Activated CD4-positive, alpha-beta T cell treated with anti-CD3 and anti-CD28 coated beads for 36 hours (primary cell): ENCODE data around the gene GSG1. TPM values are rescaled to one million over a fixed set of nuclear protein-coding genes. Genes with fewer than 3 reads are reported as not detected.

ENCODE experiments used
- ATAC-seq: fragments of 200-7000 bp; cut with Tn5 transposase; one replicate; pipeline ENCODE4 v1.10.0; 2021; ENCODE audit warnings: mild to moderate bottlenecking, moderate library complexity
- CTCF ChIA-PET: fragments of 350-600 bp; sonication (Branson Sonifier 250); formaldehyde crosslinking; loops from one replicate; lab custom pipeline; 2021; ENCODE audit warnings: antibody characterized with exemption; lab: Charles Lee
- POLR2A ChIA-PET: fragments of 350-600 bp; sonication (Branson Sonifier 250); formaldehyde crosslinking; loops from one replicate; lab custom pipeline; 2021; ENCODE audit warnings: antibody characterized with exemption, inconsistent platforms; lab: Charles Lee
- DNase-seq: peaks from one replicate; pipeline ENCODE4 v3.0.0-alpha.2; 2020
- H3K27ac Mint-ChIP-seq: one replicate; pipeline ENCODE4 v1.8.0; 2021; ENCODE audit warnings: mixed read lengths
- H3K27me3 Mint-ChIP-seq: one replicate; pipeline ENCODE4 v1.8.0; 2021; ENCODE audit warnings: mixed read lengths
- H3K36me3 Mint-ChIP-seq: one replicate; pipeline ENCODE4 v1.8.0; 2021; ENCODE audit warnings: low read depth, mixed read lengths
- H3K4me1 Mint-ChIP-seq: one replicate; pipeline ENCODE4 v1.8.0; 2021; ENCODE audit warnings: mixed read lengths
- H3K4me3 Mint-ChIP-seq: one replicate; pipeline ENCODE4 v1.8.0; 2021; ENCODE audit warnings: mild to moderate bottlenecking, moderate library complexity, mixed read lengths
- H3K9me3 Mint-ChIP-seq: one replicate; pipeline ENCODE4 v1.8.0; 2021; ENCODE audit warnings: low read depth, mixed read lengths
- intact Hi-C, 2 experiments: fragments of 100-400 bp; cut with DNase I in 1 of 2; cut with micrococcal nuclease in 1 of 2; formaldehyde crosslinking; loops; one replicate each; pipeline versions ENCODE4 v1.14.2 to v1.15.1; 2022 to 2024; cut with DNase I, micrococcal nuclease
- total RNA-seq, 2 experiments: library from RNA; stranded (reverse); gene quantifications; one replicate each; pipeline ENCODE4 v1.2.3, GENCODE V29; 2021

Gene GSG1
- total RNA-seq, 2 experiments from 2014 or later: not detected

DNA sequence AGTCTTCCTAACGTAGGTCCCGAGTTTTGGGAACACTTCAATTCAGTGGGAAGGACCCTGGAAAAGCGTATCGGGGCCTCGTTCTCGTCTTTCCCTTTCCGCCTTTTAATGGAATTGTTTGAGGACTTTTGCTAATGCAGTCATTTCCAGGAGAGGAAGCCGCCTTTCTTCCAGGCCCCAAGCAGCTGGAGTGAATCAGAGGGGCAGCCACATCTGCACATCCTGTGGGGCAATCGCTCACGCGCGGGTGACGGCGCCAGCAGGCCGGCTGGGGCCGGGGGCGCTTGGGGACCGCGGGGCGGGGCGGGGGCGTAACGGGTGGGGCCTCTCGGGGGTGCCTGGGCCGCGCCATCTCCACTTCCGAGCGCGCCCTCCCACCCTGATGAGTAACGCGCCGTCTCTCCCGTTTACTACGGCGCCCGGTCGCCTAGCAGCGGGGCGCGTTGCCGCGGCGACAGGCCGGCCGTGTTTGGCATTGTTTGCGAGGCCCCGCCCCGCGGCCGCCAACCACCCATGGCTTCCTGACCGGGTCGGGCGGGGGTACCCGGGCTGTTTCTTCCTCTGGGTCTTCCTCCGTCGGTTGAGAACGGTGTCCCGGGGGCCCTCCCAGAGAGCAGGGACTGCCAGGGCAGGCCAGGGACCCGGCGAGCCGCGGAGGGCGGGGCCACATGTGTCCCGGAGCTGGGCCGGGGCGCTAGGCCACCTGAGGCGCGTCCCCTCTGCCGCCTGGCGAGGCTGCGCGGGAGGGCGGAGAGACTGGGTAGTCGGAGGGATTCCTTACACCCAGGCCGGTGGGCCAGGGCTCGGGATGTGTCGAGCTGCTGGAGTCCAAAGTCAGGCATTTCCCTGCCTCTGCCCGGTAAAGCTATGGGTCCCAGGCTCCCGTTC, 2.3 kb downstream of the GSG1 start:
- Mint-ChIP-seq H3K27ac (peak overlapping the region; percentile 72), H3K36me3 (no peaks in the 10 kb centered on the region), H3K4me3 (peak overlapping the region; percentile 63), H3K9me3 (no peaks in the 10 kb centered on the region), H3K27me3 (no peaks in the 10 kb centered on the region), H3K4me1 (peaks cover 58% of the 10 kb centered on the region)
- DNase-seq (peak; percentile 93), ATAC-seq (peak; percentile 70)
- POLR2A ChIA-PET: interaction anchor here (0.8 to 1.4 kb wide), 3 partner anchors 54 to 110 kb away, joined by 3 to 4 read pairs (median 4); no protein-coding TSS in a partner anchor
- intact Hi-C loops: loop anchor here (1.0 to 5.0 kb wide), 6 partner anchors 95 to 404 kb away; partner anchors contain the start of genes HEBP1 (in 2 of the 2), APOLD1 (in 1 of the 2), EMP1 (in 1 of the 2) and GPR19 (in 1 of the 2)
- CTCF ChIA-PET: interaction anchor here (0.6 to 6.0 kb wide), 8 partner anchors 14 to 484 kb away, joined by 3 to 145 read pairs (median 4); partner anchors contain the start of gene EMP1

DNA sequence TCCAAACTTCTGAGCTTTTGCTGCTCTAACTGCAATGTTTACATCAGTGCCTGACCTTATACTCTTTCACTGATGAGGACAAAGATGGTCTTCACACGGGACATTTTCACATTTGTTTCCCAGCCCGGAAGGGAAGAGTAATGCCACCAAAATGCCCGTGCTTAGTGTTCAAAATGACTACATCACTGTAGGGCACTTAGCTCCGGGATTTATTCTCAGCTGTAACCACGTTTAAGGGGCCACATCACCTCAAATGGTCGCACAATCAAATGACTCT, 2.9 kb downstream of the GSG1 start:
- ChIA-PET CTCF (interaction anchor here (0.5 to 6.0 kb wide), 9 partner anchors 13 to 1329 kb away, joined by 3 to 145 read pairs (median 3); partner anchors contain the start of genes EMP1 and FAM234B), POLR2A (interaction anchor here (0.8 kb wide), 1 partner anchor 111 kb away, joined by 4 read pairs; no protein-coding TSS in a partner anchor)
- ATAC-seq (no peak), DNase-seq (no peak)
- Mint-ChIP-seq H3K4me1 (peaks cover 58% of the 10 kb centered on the region), H3K9me3 (no peaks in the 10 kb centered on the region), H3K4me3 (peak overlapping the region; percentile 63), H3K36me3 (no peaks in the 10 kb centered on the region), H3K27ac (peak overlapping the region; percentile 72), H3K27me3 (no peaks in the 10 kb centered on the region)
- intact Hi-C loops: loop anchor here (5.0 kb wide), 3 partner anchors 203 to 403 kb away; partner anchors contain the start of genes APOLD1 (in 1 of the 2) and GPR19 (in 1 of the 2)

DNA sequence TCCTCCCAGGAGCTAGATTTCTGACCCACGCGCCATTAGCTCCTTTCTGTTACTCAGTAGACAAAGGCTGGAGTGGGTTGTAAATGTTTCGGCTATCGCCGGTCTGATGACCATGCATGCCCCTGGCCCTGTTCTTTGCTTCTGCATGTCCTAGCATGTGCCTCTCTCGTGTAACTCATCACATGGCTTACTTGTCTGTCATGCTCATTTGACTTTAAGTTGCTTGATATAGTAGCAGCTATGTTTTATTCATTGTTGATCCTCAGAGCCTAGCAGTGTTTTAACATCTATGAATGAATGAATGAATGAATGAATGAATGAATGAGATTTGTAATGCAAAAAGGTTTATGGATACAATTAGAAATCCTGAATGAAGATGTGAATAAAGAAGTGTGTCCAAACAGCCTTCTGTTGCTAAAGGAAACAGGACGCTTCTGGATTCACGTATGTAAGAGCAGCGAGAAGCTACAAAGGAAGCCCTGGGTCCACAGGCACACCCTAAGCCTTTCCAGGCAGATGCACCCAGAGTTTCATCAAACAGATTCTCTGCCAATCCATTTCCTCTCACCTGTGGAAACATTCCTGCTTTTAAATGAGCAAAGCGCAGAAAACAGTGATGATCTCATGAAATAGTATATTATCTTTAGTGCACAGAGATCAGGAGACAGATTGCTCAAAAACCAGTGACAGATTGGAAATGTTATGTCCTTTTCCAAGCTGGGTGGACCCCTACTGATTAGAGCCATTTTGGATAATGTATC, 3.4 kb downstream of the GSG1 start:
- H3K9me3 Mint-ChIP-seq: no peaks in the 10 kb centered on the region
- H3K4me1 Mint-ChIP-seq: peaks cover 58% of the 10 kb centered on the region
- DNase-seq (no peak), ATAC-seq (no peak)
- POLR2A ChIA-PET: no interaction called here
- peak overlapping the region; percentile 63 for H3K4me3 Mint-ChIP-seq
- CTCF ChIA-PET: interaction anchor here (0.5 to 6.0 kb wide), 12 partner anchors 13 to 1329 kb away, joined by 3 to 145 read pairs (median 3); partner anchors contain the start of genes EMP1 and FAM234B
- H3K36me3 Mint-ChIP-seq: no peaks in the 10 kb centered on the region
- intact Hi-C loops: loop anchor here (5.0 kb wide), 4 partner anchors 183 to 403 kb away; partner anchors contain the start of genes APOLD1 (in 1 of the 2) and GPR19 (in 1 of the 2)
- H3K27me3 Mint-ChIP-seq: no peaks in the 10 kb centered on the region
- peak overlapping the region; percentile 72 for H3K27ac Mint-ChIP-seq

DNA sequence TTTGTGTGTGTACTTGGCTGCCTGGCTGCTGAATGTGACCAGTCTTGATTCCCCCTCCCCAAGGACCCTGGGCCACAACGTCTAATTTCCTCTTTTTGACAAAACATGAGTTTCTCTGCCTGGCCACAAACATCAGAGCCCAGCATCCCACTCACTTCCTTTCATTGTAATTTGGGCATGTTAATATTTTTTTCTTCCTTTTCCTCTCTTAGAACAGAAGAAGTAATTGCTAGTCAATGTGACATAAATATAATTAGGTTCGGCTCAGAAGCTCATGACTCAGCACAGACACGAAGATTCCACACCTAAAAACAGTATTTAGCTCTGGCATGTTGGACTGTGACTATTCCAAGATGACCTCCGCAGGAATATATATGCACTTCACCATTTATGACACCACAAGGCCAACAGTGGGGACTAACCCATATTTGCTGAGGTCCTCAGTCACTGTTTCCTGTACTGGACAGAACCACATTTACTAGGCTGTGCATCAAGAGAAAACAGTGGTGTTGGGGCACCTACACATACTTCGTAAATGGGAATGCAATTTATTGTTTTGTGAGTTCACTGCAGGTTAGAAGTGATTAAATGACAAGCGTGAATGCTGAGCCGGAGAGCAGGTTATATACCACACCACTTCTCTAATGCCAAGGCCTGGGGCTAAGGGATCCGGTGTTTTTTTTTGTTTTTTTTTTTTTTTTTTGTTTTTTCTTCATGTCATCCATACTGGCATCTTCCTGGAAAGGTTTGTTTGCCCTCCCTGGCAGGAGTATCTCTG, 4.2 kb downstream of the GSG1 start:
- H3K36me3 Mint-ChIP-seq: no peaks in the 10 kb centered on the region
- H3K27ac Mint-ChIP-seq: peak overlapping the region; percentile 49
- intact Hi-C loops: loop anchor here in 1 of 2 experiments (5.0 kb wide), 1 partner anchor 182 kb away; no protein-coding TSS in a partner anchor
- H3K27me3 Mint-ChIP-seq: no peaks in the 10 kb centered on the region
- no peak overlapping the region for H3K4me3 Mint-ChIP-seq
- DNase-seq (no peak), ATAC-seq (no peak)
- ChIA-PET CTCF (interaction anchor here (0.7 to 6.0 kb wide), 10 partner anchors 19 to 391 kb away, joined by 3 to 145 read pairs (median 3); partner anchors contain the start of gene EMP1), POLR2A (no interaction called here)
- peaks cover 62% of the 10 kb centered on the region for H3K4me1 Mint-ChIP-seq
- no peaks in the 10 kb centered on the region for H3K9me3 Mint-ChIP-seq

DNA sequence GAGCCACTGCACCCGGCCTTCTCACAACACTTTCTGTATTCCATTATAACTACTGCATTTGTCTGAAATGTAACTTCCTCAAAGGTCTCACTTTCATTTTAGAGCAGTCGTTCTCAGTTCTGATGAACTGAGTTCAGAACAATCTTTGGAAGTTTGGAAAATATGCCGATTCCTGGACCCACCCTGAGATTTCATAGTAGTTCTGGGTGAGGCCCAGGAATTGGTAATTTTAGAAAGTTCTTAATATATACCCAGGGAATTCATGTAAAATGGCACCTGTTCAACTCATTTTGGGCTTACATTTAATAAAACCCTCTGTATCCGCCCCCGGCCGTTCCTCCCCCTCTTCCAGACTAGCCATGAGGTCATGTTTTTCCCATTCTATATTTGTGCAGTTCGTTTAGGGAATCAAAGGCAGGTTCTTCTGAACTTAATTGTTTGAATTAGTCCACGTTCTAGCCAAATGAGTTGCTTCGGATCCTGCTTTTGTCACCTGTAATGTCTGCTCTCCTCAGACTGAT, 5.9 kb downstream of the GSG1 start:
- no peaks in the 10 kb centered on the region for H3K36me3 Mint-ChIP-seq
- H3K27me3 Mint-ChIP-seq: no peaks in the 10 kb centered on the region
- intact Hi-C loops: loop anchor here (1.0 to 5.0 kb wide), 6 partner anchors 111 to 311 kb away; no protein-coding TSS in a partner anchor
- no peak overlapping the region for H3K27ac Mint-ChIP-seq
- peak overlapping the region; percentile 13 for H3K4me3 Mint-ChIP-seq
- peaks cover 51% of the 10 kb centered on the region for H3K4me1 Mint-ChIP-seq
- CTCF ChIA-PET: interaction anchor here (0.6 to 6.0 kb wide), 4 partner anchors 98 to 187 kb away, joined by 4 to 145 read pairs (median 26); partner anchors contain the start of gene EMP1
- DNase-seq (no peak), ATAC-seq (no peak)
- H3K9me3 Mint-ChIP-seq: no peaks in the 10 kb centered on the region
- POLR2A ChIA-PET: no interaction called here

DNA sequence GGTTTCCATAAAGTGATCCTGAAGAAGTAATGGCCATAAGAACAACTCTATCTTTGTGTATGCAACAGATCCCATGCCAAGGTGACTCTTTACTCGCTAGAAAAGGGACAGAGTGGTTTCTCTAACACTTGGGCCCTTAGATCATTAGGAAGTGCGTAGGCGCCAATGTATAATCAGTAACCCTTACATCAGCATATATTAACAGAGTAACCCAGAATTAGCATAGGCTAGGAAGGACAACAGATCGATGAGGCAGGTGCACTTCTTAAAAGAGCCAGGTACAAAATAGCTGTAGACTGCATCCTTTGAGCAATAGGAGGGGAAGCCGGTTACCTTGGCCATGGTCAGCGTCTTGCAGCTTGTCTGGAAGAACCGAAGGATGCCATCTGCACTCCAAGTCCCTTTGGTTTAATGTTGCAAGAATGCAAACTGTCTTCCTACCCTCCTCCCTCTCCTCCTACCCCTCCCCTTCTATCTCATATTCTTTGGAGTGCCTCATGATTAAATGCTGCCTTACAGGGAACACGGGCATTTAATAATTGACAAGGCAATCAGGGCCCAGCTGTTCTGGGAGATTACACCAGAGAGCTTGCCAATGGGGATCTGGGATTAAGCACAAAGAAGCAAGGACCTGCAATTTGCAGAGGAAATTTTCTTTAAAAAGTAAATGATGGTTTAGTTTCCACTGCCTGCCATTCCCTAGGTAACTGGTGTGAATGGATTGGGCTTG, 8.0 kb downstream of the GSG1 start:
- ATAC-seq: no peak
- POLR2A ChIA-PET: no interaction called here
- Mint-ChIP-seq H3K9me3 (no peaks in the 10 kb centered on the region), H3K27me3 (no peaks in the 10 kb centered on the region), H3K36me3 (no peaks in the 10 kb centered on the region), H3K4me3 (no peak overlapping the region), H3K4me1 (peaks cover 36% of the 10 kb centered on the region), H3K27ac (no peak overlapping the region)
- no peak for DNase-seq
- CTCF ChIA-PET: interaction anchor here (1.8 to 5.0 kb wide), 2 partner anchors 111 to 116 kb away, joined by 8 to 46 read pairs; no protein-coding TSS in a partner anchor
- intact Hi-C loops: loop anchor here in 1 of 2 experiments (5.0 kb wide), 1 partner anchor 178 kb away; no protein-coding TSS in a partner anchor

DNA sequence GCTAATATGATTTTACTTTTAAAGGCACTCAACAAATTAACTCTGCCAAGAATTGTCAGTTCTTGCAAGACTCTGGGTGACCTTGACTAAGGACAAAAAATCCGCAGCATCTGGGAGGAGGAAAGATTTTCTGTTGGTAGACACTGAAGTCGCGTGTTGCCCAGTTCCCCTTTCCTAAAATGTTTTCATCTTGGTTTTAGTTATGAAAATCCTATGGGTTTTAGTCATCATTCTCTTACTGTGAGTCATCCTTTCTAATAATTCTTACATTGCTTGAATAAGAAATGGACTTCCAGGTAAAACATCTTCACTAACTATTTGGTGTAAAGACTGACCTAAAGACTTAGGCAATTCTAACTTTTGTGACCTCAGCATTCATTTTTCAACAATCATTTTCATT, 9.1 kb downstream of the GSG1 start:
- intact Hi-C loops: no loop called here
- no peak overlapping the region for H3K27ac Mint-ChIP-seq
- POLR2A ChIA-PET: no interaction called here

DNA sequence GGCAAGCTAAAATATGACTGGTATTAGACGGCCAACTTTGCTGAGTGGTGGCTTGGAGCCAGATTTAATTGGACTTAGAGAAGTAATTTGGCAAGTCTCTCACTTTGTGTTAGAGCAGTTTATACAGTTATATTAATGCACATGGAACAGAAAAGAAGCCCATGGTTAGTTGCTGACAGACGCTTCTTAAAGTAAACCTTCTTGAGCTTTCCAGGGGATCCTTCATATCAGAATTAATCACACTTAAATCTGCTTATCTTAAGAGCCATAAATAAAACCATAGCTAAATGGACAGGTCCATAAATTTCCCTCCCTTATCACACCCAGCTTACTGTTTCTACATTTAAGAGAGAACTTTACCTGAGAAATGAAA, 9.6 kb downstream of the GSG1 start:
- intact Hi-C loops: no loop called here
- Mint-ChIP-seq H3K4me1 (peaks cover 21% of the 10 kb centered on the region), H3K9me3 (no peaks in the 10 kb centered on the region), H3K4me3 (no peak overlapping the region), H3K36me3 (no peaks in the 10 kb centered on the region), H3K27ac (no peak overlapping the region), H3K27me3 (no peaks in the 10 kb centered on the region)
- no peak for DNase-seq
- POLR2A ChIA-PET: interaction anchor here (0.8 kb wide), 1 partner anchor 9 kb away, joined by 3 read pairs; no protein-coding TSS in a partner anchor
- CTCF ChIA-PET: interaction anchor here (5.0 kb wide), 1 partner anchor 117 kb away, joined by 46 read pairs; no protein-coding TSS in a partner anchor
- no peak for ATAC-seq

More for the DNA sequence above, 9.1 kb downstream of the GSG1 start:
- Mint-ChIP-seq H3K9me3 (no peaks in the 10 kb centered on the region), H3K4me1 (peaks cover 26% of the 10 kb centered on the region), H3K36me3 (no peaks in the 10 kb centered on the region), H3K4me3 (no peak overlapping the region), H3K27me3 (no peaks in the 10 kb centered on the region)
- DNase-seq: no peak
- CTCF ChIA-PET: interaction anchor here (5.0 kb wide), 1 partner anchor 117 kb away, joined by 46 read pairs; no protein-coding TSS in a partner anchor
- ATAC-seq: no peak

DNA sequence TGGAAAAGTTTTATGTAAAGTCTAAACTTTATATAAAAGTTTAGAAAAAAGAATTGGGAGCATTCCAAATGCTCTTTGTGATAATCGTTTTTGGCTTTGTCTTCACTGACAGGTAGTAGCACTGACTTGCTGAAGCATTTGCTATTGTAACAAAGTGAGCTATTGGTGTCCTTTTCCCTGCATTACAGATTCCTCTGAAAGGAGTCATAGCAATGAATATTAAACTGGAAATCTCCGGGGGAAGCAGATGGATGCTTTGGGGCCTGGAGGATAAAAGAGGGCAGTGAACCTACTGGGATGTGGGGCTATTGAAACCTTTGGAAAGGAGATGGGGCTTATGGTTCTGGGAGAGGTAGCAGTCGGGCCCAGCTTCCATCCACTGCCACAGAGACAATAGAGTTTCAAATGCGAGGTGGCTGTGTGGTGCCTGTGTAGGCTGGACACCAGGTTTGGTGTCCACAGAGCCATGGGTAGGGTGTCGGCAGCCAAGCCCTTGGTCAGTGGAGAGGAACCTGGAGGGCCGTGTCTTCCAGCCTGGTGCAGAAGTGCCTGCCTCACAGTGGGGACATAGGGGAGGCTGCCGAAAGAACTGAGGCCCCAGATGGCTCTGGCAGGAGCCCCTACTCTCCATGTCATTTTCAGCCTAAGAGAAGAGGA, 10.1 kb downstream of the GSG1 start:
- CTCF ChIA-PET: interaction anchor here (0.6 to 5.0 kb wide), 2 partner anchors 118 to 149 kb away, joined by 3 to 46 read pairs; no protein-coding TSS in a partner anchor
- H3K4me3 Mint-ChIP-seq: no peak overlapping the region
- H3K4me1 Mint-ChIP-seq: peaks cover 16% of the 10 kb centered on the region
- no peak overlapping the region for H3K27ac Mint-ChIP-seq
- DNase-seq (no peak), ATAC-seq (no peak)
- no peaks in the 10 kb centered on the region for H3K27me3 Mint-ChIP-seq
- no peaks in the 10 kb centered on the region for H3K9me3 Mint-ChIP-seq
- intact Hi-C loops: no loop called here
- no peaks in the 10 kb centered on the region for H3K36me3 Mint-ChIP-seq
- POLR2A ChIA-PET: interaction anchor here (0.8 kb wide), 1 partner anchor 9 kb away, joined by 3 read pairs; no protein-coding TSS in a partner anchor
